Measurements from ENCODE around the gene BRD9.

- TF ChIP-seq, protein P1, sequence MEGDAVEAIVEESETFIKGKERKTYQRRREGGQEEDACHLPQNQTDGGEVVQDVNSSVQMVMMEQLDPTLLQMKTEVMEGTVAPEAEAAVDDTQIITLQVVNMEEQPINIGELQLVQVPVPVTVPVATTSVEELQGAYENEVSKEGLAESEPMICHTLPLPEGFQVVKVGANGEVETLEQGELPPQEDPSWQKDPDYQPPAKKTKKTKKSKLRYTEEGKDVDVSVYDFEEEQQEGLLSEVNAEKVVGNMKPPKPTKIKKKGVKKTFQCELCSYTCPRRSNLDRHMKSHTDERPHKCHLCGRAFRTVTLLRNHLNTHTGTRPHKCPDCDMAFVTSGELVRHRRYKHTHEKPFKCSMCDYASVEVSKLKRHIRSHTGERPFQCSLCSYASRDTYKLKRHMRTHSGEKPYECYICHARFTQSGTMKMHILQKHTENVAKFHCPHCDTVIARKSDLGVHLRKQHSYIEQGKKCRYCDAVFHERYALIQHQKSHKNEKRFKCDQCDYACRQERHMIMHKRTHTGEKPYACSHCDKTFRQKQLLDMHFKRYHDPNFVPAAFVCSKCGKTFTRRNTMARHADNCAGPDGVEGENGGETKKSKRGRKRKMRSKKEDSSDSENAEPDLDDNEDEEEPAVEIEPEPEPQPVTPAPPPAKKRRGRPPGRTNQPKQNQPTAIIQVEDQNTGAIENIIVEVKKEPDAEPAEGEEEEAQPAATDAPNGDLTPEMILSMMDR (IDR thresholded peaks at IDR 0.05; ENCODE audit: insufficient read depth, low read length) = no peak
- no peak for TF ChIP-seq REST (IDR thresholded peaks at IDR 0.05; ENCODE audit: insufficient replicate concordance, low read depth)
Observed at GRCh38 chr5:815449-815848, 77.2 kb downstream of the BRD9 start.

Data from HL-60 (cell line).